Bladder microvascular endothelial cell (primary cell): ENCODE data around the gene BAIAP3. TPM values are rescaled to one million over a fixed set of nuclear protein-coding genes. Genes with fewer than 3 reads are reported as not detected.

ENCODE experiments used
- total RNA-seq: library from RNA; depleted of rRNA; stranded (reverse); fragments of >200 nt; gene quantifications from 2 replicates; pipeline ENCODE4 v1.2.3, GENCODE V29; 2014

BAIAP3 gene
- 1.0 and 3.7 TPM in 2 replicates for total RNA-seq

GRCh38 chr16:1333149-1333812 lies at the start of gene BAIAP3:
TSS of gene BAIAP3 (plus strand) at chr16:1333645. CDS start at chr16:1338550, 4,905 bp downstream.

GRCh38 chr16:1308977-1309885 lies 24.2 kb upstream of the BAIAP3 start, which contains the start of gene UBE2I:
TSS of gene UBE2I (plus strand) at chr16:1309636. CDS start at chr16:1314031, 4,395 bp downstream.

GRCh38 chr16:1351582-1352362 lies 18.3 kb downstream of the BAIAP3 start, which contains the start of the genes GNPTG and TSR3:
TSS of gene GNPTG (plus strand) at chr16:1351931. CDS start at chr16:1351966, 35 bp downstream.
TSS of gene TSR3 (minus strand) at chr16:1351878. CDS start at chr16:1351804, 74 bp downstream.

Other genes with a start within 250 kb of the BAIAP3 start
- gene C1QTNF8, start 237.4 kb upstream of the BAIAP3 start, total RNA-seq: not detected in 2 replicates
- 0.31 and 1.1 TPM in 2 replicates for gene CACNA1H, start 180.5 kb upstream of the BAIAP3 start, total RNA-seq
- gene TPSG1, start 108.4 kb upstream of the BAIAP3 start, total RNA-seq: not detected in 2 replicates
- gene TPSB2, start 103.5 kb upstream of the BAIAP3 start, total RNA-seq: not detected in 2 replicates
- gene TPSAB1, start 92.9 kb upstream of the BAIAP3 start, total RNA-seq: not detected in 2 replicates
- gene TPSD1, start 77.6 kb upstream of the BAIAP3 start, total RNA-seq: not detected in 2 replicates
- gene UBE2I, start 24.0 kb upstream of the BAIAP3 start, total RNA-seq: 33.7 and 65.7 TPM in 2 replicates
- 50.3 and 52.1 TPM in 2 replicates for gene TSR3, start 18.2 kb downstream of the BAIAP3 start, total RNA-seq
- 27.7 and 54.7 TPM in 2 replicates for gene GNPTG, start 18.3 kb downstream of the BAIAP3 start, total RNA-seq
- 5.7 and 13.5 TPM in 2 replicates for gene UNKL, start 81.1 kb downstream of the BAIAP3 start, total RNA-seq
- gene UQCC4, start 87.1 kb downstream of the BAIAP3 start, total RNA-seq: 16.4 and 20.7 TPM in 2 replicates
- not detected in 2 replicates for gene PERCC1, start 97.4 kb downstream of the BAIAP3 start, total RNA-seq
- gene CCDC154, start 110.9 kb downstream of the BAIAP3 start, total RNA-seq: under 0.01 and 0.25 TPM in 2 replicates
- gene CLCN7, start 141.4 kb downstream of the BAIAP3 start, total RNA-seq: 44.7 and 105 TPM in 2 replicates
- 0.13 and 0.16 TPM in 2 replicates for gene PTX4, start 155.3 kb downstream of the BAIAP3 start, total RNA-seq
- gene TELO2, start 159.7 kb downstream of the BAIAP3 start, total RNA-seq: 15.2 and 20.0 TPM in 2 replicates
- gene TMEM204, start 200.0 kb downstream of the BAIAP3 start, total RNA-seq: 57.5 and 67.7 TPM in 2 replicates